Nephron progenitor cell (in vitro differentiated cells): ENCODE measurements around the gene SDR42E1.
"Not testable (repeated sequence)": the region's sequence is repeated elsewhere in the genome, so short reads cannot be mapped to it uniquely, and the experiment has no call there.

Experiments used
- DNase-seq: peaks from one replicate; pipeline ENCODE4 v3.0.0; 2021
- H3K27ac Mint-ChIP-seq: 2 replicates; pipeline ENCODE4 v1.8.0; 2021; ENCODE audit warnings: mild to moderate bottlenecking, moderate library complexity, mixed read lengths
- H3K27me3 Mint-ChIP-seq: 2 replicates; pipeline ENCODE4 v1.8.0; 2021; ENCODE audit warnings: mild to moderate bottlenecking, low read depth, mixed read lengths; ENCODE audit not compliant: poor library complexity
- H3K36me3 Mint-ChIP-seq: 2 replicates; pipeline ENCODE4 v1.8.0; 2021; ENCODE audit warnings: low read depth, mixed read lengths
- H3K4me1 Mint-ChIP-seq: 2 replicates; pipeline ENCODE4 v1.8.0; 2021; ENCODE audit warnings: mixed read lengths
- H3K4me3 Mint-ChIP-seq: 2 replicates; pipeline ENCODE4 v1.8.0; 2021; ENCODE audit warnings: mild to moderate bottlenecking, moderate library complexity, mixed read lengths
- H3K9me3 Mint-ChIP-seq: 2 replicates; pipeline ENCODE4 v1.8.0; 2021; ENCODE audit warnings: mild to moderate bottlenecking, moderate library complexity, mixed read lengths
- TF ChIP-seq, protein P1 (sequence below): fragments of 200-600 bp; sonication (generic); IDR thresholded peaks from 2 replicates; pipeline ENCODE4 v1.5.0; 2021; ENCODE audit warnings: antibody characterized with exemption

SDR42E1 gene

GRCh38 chr16:82017911-82018568, 6.8 kb upstream of the SDR42E1 start:
- Mint-ChIP-seq H3K9me3 (peaks cover 8% of the 10 kb centered on the region), H3K4me1 (no peaks in the 10 kb centered on the region), H3K36me3 (no peaks in the 10 kb centered on the region), H3K27ac (no peak overlapping the region), H3K27me3 (peaks cover 13% of the 10 kb centered on the region), H3K4me3 (no peak overlapping the region)
- TF ChIP-seq, protein P1, sequence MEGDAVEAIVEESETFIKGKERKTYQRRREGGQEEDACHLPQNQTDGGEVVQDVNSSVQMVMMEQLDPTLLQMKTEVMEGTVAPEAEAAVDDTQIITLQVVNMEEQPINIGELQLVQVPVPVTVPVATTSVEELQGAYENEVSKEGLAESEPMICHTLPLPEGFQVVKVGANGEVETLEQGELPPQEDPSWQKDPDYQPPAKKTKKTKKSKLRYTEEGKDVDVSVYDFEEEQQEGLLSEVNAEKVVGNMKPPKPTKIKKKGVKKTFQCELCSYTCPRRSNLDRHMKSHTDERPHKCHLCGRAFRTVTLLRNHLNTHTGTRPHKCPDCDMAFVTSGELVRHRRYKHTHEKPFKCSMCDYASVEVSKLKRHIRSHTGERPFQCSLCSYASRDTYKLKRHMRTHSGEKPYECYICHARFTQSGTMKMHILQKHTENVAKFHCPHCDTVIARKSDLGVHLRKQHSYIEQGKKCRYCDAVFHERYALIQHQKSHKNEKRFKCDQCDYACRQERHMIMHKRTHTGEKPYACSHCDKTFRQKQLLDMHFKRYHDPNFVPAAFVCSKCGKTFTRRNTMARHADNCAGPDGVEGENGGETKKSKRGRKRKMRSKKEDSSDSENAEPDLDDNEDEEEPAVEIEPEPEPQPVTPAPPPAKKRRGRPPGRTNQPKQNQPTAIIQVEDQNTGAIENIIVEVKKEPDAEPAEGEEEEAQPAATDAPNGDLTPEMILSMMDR: no peak
- DNase-seq: no peak

DNA sequence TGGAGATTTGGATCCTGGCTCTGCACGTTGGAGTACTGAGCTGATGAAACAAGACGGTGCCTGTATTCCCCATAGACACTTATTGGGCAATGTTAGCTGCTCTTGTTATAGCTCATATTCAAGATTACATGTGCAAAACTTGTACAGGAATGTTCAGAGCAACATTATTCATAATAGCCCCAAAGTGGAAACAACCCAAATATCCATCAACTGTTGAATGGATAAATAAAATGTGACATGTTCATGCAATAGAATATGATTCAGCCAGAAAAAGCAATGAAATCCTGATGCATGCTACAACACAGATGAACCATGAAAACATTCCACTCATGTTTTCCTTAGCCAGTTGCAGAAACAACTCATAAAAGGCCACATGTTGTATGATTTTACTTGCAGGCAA, 5.7 kb upstream of the SDR42E1 start:
- Mint-ChIP-seq H3K27me3 (peaks cover 17% of the 10 kb centered on the region), H3K27ac (no peak overlapping the region), H3K4me1 (no peaks in the 10 kb centered on the region), H3K9me3 (peaks cover 13% of the 10 kb centered on the region), H3K36me3 (no peaks in the 10 kb centered on the region), H3K4me3 (no peak overlapping the region)
- TF ChIP-seq, protein P1: no peak
- DNase-seq: no peak

DNA sequence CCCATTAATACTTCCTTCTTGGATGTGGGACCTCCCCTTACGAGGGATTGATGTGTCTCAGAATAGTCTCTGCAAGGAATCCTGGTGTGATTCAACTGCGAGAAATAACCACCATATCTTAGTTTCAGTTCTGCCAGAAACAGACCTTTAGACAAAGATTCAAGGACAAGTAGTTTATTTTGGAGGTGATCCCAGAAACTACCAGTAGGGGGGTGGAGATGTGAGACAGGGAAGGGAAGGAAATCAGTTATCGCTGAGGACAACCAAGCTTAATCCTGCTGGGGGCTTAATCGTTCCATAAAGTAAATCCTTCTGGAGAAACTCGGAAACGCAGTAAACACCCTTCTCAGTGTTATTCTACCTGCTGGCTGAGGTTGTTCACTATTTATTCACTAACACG, 5.0 kb upstream of the SDR42E1 start:
- peaks cover 19% of the 10 kb centered on the region for H3K9me3 Mint-ChIP-seq

DNA sequence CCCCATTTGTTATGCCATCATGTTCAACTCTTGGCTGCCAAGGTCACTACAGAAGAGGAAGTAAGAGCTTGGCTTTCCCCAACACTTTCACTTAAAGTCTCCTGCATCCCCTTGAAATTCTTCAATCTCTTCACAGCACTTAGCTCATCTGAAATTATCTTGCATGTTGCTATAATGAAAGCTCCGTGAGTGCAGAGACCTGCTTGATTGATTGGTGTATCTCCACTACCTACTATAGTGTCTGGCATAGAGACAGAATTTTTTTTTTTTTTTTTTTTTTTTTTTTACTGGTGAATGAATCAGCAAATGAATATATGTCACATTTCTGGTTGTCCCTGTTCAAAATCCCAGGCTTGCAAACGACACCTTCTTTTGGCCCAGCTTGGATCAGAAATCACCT, 1.9 kb upstream of the SDR42E1 start:
- no peak for DNase-seq
- Mint-ChIP-seq H3K27me3 (peaks cover 14% of the 10 kb centered on the region), H3K4me3 (no peak overlapping the region), H3K4me1 (no peaks in the 10 kb centered on the region), H3K36me3 (peaks cover 8% of the 10 kb centered on the region), H3K27ac (no peak overlapping the region), H3K9me3 (peaks cover 47% of the 10 kb centered on the region)
- TF ChIP-seq, protein P1: no peak

More for the DNA sequence above, 5.0 kb upstream of the SDR42E1 start:
- no peak for DNase-seq
- TF ChIP-seq, protein P1: no peak
- no peak overlapping the region for H3K27ac Mint-ChIP-seq
- peaks cover 4% of the 10 kb centered on the region for H3K36me3 Mint-ChIP-seq
- no peaks in the 10 kb centered on the region for H3K4me1 Mint-ChIP-seq
- peaks cover 21% of the 10 kb centered on the region for H3K27me3 Mint-ChIP-seq
- no peak overlapping the region for H3K4me3 Mint-ChIP-seq

DNA sequence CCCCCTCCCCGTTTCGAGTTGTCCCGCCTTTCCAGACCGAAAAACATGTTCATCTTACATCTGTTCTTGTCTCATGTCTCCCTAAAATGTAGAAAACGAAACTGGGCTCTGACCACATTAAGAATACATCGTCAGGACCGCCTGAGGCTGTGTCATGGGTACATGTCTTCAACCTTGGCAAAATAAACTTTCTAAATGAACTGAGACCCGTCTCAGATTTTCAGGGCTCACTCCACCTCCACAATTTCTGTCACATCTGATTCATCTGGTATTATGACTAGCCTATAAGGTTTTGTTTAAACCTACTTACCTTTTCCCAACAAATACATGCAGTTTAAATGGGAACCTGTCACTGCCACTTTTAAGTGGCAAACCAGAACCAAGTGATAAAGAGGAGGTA, 621 bp downstream of the SDR42E1 start:
- no peak for DNase-seq
- H3K4me1 Mint-ChIP-seq: no peaks in the 10 kb centered on the region
- H3K36me3 Mint-ChIP-seq: peaks cover 11% of the 10 kb centered on the region
- TF ChIP-seq, protein P1: no peak
- H3K27ac Mint-ChIP-seq: no peak overlapping the region
- H3K4me3 Mint-ChIP-seq: no peak overlapping the region
- H3K27me3 Mint-ChIP-seq: peaks cover 11% of the 10 kb centered on the region
- peaks cover 52% of the 10 kb centered on the region for H3K9me3 Mint-ChIP-seq

GRCh38 chr16:82009789-82010188, 1.5 kb downstream of the SDR42E1 start:
- Mint-ChIP-seq H3K36me3 (peaks cover 11% of the 10 kb centered on the region), H3K27me3 (peaks cover 11% of the 10 kb centered on the region), H3K9me3 (peaks cover 46% of the 10 kb centered on the region)
- not testable (repeated sequence) for H3K4me3 Mint-ChIP-seq, DNase-seq, H3K27ac Mint-ChIP-seq, H3K4me1 Mint-ChIP-seq
